H1 (cell line): ENCODE results near the gene FES. TPM values are rescaled to one million over a fixed set of nuclear protein-coding genes. Genes with fewer than 3 reads are reported as not detected.

Experiments used
- CTCF ChIA-PET: fragments of 300-600 bp; sonication (Branson Sonifier 250); formaldehyde crosslinking; loops from one replicate; lab custom pipeline; 2021; ENCODE audit not compliant: partially characterized antibody; lab: Charles Lee
- POLR2A ChIA-PET: fragments of 300-600 bp; sonication (Branson Sonifier 250); formaldehyde crosslinking; loops from one replicate; lab custom pipeline; 2021; ENCODE audit warnings: inconsistent platforms; ENCODE audit not compliant: partially characterized antibody; lab: Charles Lee
- DNase-seq, 2 experiments: peaks; one replicate each; pipeline versions ENCODE4 v3.0.0 to v3.0.0-alpha.2; 2010 to 2022; ENCODE audit warnings: low spot score in 2 of 2, low read depth in 1 of 2, mixed read lengths in 1 of 2
- FAIRE-seq: peaks from 2 replicates; lab custom pipeline; 2011; peaks lifted over from hg19 to GRCh38; lab: Jason Lieb, UNC
- H2AFZ ChIP-seq: 2 replicates; pipeline ENCODE4 v1.8.1; 2012; ENCODE audit warnings: low read length, inconsistent platforms
- H2AK5ac ChIP-seq: 2 replicates; pipeline ENCODE4 v1.6.1; 2013; ENCODE audit warnings: low read depth, low read length
- H2BK120ac ChIP-seq: replicated peaks from 2 replicates; pipeline ENCODE3; 2013; ENCODE audit warnings: low read depth, low read length, inconsistent platforms
- H2BK12ac ChIP-seq: 2 replicates; pipeline ENCODE4 v1.6.1; 2013; ENCODE audit warnings: low read depth, low read length
- H2BK15ac ChIP-seq: 2 replicates; pipeline ENCODE4 v1.6.1; 2013; ENCODE audit warnings: low read length
- H2BK20ac ChIP-seq: 2 replicates; pipeline ENCODE4 v1.6.1; 2013; ENCODE audit warnings: low read length
- H2BK5ac ChIP-seq: 2 replicates; pipeline ENCODE4 v1.6.1; 2013; ENCODE audit warnings: low read depth, low read length
- H3K14ac ChIP-seq: 2 replicates; pipeline ENCODE4 v1.6.1; 2013; ENCODE audit warnings: inconsistent platforms; ENCODE audit not compliant: insufficient read length
- H3K18ac ChIP-seq: 2 replicates; pipeline ENCODE4 v1.6.1; 2013; ENCODE audit warnings: low read length; ENCODE audit errors: extremely low read depth
- H3K23ac ChIP-seq: 2 replicates; pipeline ENCODE4 v1.6.1; 2013; ENCODE audit warnings: inconsistent platforms; ENCODE audit not compliant: insufficient read length
- H3K23me2 ChIP-seq: 2 replicates; pipeline ENCODE4 v1.6.1; 2013; ENCODE audit warnings: low read depth, low read length
- H3K27ac ChIP-seq: 2 replicates; pipeline ENCODE4 v1.6.1; 2011; ENCODE audit warnings: low read depth, low read length, inconsistent platforms
- H3K27me3 ChIP-seq, 4 experiments: replicated peaks in 1 of 4; 1 replicate in 1 of 4; 2 replicates in 3 of 4; pipeline versions ENCODE4 v1.6.1 to v1.8.1; 2011 to 2013; ENCODE audit warnings: low read length in 3 of 4, mild to moderate bottlenecking in 3 of 4, inconsistent platforms in 2 of 4, mixed read lengths in 2 of 4, moderate library complexity in 1 of 4; ENCODE audit not compliant: control insufficient read depth in 3 of 4, insufficient read depth in 3 of 4; ENCODE audit errors: extremely low read depth in 1 of 4
- H3K36me3 ChIP-seq, 4 experiments: 2 replicates each; pipeline versions ENCODE4 v1.6.1 to v1.8.1; 2011 to 2013; ENCODE audit warnings: mild to moderate bottlenecking in 4 of 4, low read length in 3 of 4, moderate library complexity in 2 of 4, control low read depth in 1 of 4, inconsistent platforms in 1 of 4; ENCODE audit not compliant: insufficient read depth in 4 of 4, control insufficient read depth in 2 of 4
- H3K4ac ChIP-seq: replicated peaks from 2 replicates; pipeline ENCODE3; 2013; ENCODE audit warnings: low read length, low read depth, mixed read lengths, inconsistent platforms; ENCODE audit not compliant: insufficient read length
- H3K4me1 ChIP-seq, 4 experiments: replicated peaks in 1 of 4; 1 replicate in 1 of 4; 2 replicates in 3 of 4; pipeline versions ENCODE4 v1.6.1 to v1.8.1; 2011 to 2013; ENCODE audit warnings: low read length in 3 of 4, inconsistent platforms in 2 of 4, mixed read lengths in 1 of 4; ENCODE audit not compliant: insufficient read depth in 4 of 4, control insufficient read depth in 3 of 4
- H3K4me2 ChIP-seq, 2 experiments: 2 replicates each; pipeline versions ENCODE4 v1.6.1 to v1.8.1; 2011 to 2013; ENCODE audit warnings: low read depth in 2 of 2, low read length in 2 of 2, control low read depth in 1 of 2, inconsistent platforms in 1 of 2, mild to moderate bottlenecking in 1 of 2; ENCODE audit not compliant: insufficient read depth in 1 of 2
- H3K4me3 ChIP-seq, 4 experiments: fragments of 200-600, 300-600 bp in 1 of 4; sonication (generic), shearing (Covaris generic), sonication (Bioruptor Twin) in 1 of 4; 2 replicates each; pipeline versions ENCODE4 v1.5.1 to v1.8.1; 2011 to 2016; ENCODE audit warnings: low read length in 4 of 4, low read depth in 3 of 4, control low read depth in 2 of 4, inconsistent platforms in 2 of 4, mild to moderate bottlenecking in 2 of 4, mixed read lengths in 1 of 4, moderate library complexity in 1 of 4; ENCODE audit not compliant: insufficient read depth in 2 of 4; ENCODE audit errors: extremely low read depth in 1 of 4
- H3K56ac ChIP-seq: replicated peaks from 2 replicates; pipeline ENCODE3; 2013; ENCODE audit warnings: low read depth, mild to moderate bottlenecking, mixed read lengths, low read length, inconsistent platforms; ENCODE audit not compliant: insufficient read length
- H3K79me1 ChIP-seq: 2 replicates; pipeline ENCODE4 v1.6.1; 2013; ENCODE audit warnings: low read depth, low read length, control low read depth
- H3K79me2 ChIP-seq, 2 experiments: 2 replicates each; pipeline versions ENCODE4 v1.6.1 to v1.8.1; 2012 to 2013; ENCODE audit warnings: low read length in 2 of 2, mild to moderate bottlenecking in 2 of 2, inconsistent platforms in 1 of 2; ENCODE audit not compliant: insufficient read depth in 2 of 2, control insufficient read depth in 1 of 2
- H3K9ac ChIP-seq, 4 experiments: replicated peaks in 1 of 4; 1 replicate in 1 of 4; 2 replicates in 3 of 4; pipeline versions ENCODE4 v1.6.1 to v1.8.1; 2011 to 2013; ENCODE audit warnings: low read depth in 3 of 4, low read length in 3 of 4, control low read depth in 2 of 4, mild to moderate bottlenecking in 2 of 4, moderate library complexity in 2 of 4, inconsistent platforms in 1 of 4; ENCODE audit errors: extremely low read depth in 1 of 4
- H3K9me3 ChIP-seq, 2 experiments: 2 replicates each; pipeline versions ENCODE4 v1.6.1 to v1.8.1; 2012 to 2013; ENCODE audit warnings: mild to moderate bottlenecking in 2 of 2, moderate library complexity in 2 of 2, control low read depth in 1 of 2, inconsistent platforms in 1 of 2, low read depth in 1 of 2, low read length in 1 of 2, mixed read lengths in 1 of 2; ENCODE audit not compliant: insufficient read depth in 2 of 2
- H4K20me1 ChIP-seq, 2 experiments: replicated peaks in 1 of 2; 2 replicates each; pipeline versions ENCODE3 to v1.8.1; 2011 to 2013; ENCODE audit warnings: inconsistent platforms in 2 of 2, low read length in 2 of 2, mild to moderate bottlenecking in 1 of 2; ENCODE audit not compliant: insufficient read depth in 2 of 2, control insufficient read depth in 1 of 2
- H4K5ac ChIP-seq: 2 replicates; pipeline ENCODE4 v1.6.1; 2013; ENCODE audit warnings: low read length, low read depth, mixed read lengths, inconsistent platforms; ENCODE audit not compliant: insufficient read length
- H4K8ac ChIP-seq: 2 replicates; pipeline ENCODE4 v1.8.0; 2013; ENCODE audit warnings: mild to moderate bottlenecking, moderate library complexity, low read length, inconsistent platforms; ENCODE audit not compliant: insufficient read depth; ENCODE audit errors: extremely low read depth
- H4K91ac ChIP-seq: replicated peaks from 2 replicates; pipeline ENCODE3; 2013; ENCODE audit warnings: low read length, mixed read lengths, inconsistent platforms; ENCODE audit not compliant: insufficient read length
- EGR1 ChIP-seq: IDR thresholded peaks from 2 replicates; pipeline ENCODE4 v1.6.1; 2011; ENCODE audit warnings: low read depth, low read length, borderline replicate concordance
- JUND ChIP-seq: IDR thresholded peaks from 2 replicates; pipeline ENCODE4 v1.6.1; 2011; ENCODE audit warnings: mild to moderate bottlenecking, improper control_type of control experiment, low read length
- NRF1 ChIP-seq: IDR thresholded peaks from 2 replicates; pipeline ENCODE4 v1.6.1; 2011; ENCODE audit warnings: mild to moderate bottlenecking, low read depth, low read length, improper control_type of control experiment
- SIRT6 ChIP-seq: IDR thresholded peaks from one replicate; pipeline ENCODE4 v1.7.1; 2012; ENCODE audit warnings: low read length, inconsistent platforms
- SP4 ChIP-seq: IDR thresholded peaks from 2 replicates; pipeline ENCODE4 v1.6.1; 2012; ENCODE audit warnings: low read length, inconsistent platforms
- YY1 ChIP-seq: IDR thresholded peaks from 2 replicates; pipeline ENCODE4 v1.6.1; 2011; ENCODE audit warnings: low read depth, mild to moderate bottlenecking, low read length
- ZNF274 ChIP-seq: IDR thresholded peaks from 2 replicates; pipeline ENCODE4 v1.7.0; 2012; ENCODE audit warnings: low read length, borderline replicate concordance; ENCODE audit errors: extremely low read depth
- WGBS, 2 experiments: shearing (Covaris generic) in 1 of 2; methylation state at CpG; one replicate each; pipeline versions ENCODE4 v1.1.6 to v1.1.7; 2013 to 2015; ENCODE audit warnings: low lambda C conversion rate in 2 of 2, mixed read lengths in 2 of 2, inconsistent platforms in 1 of 2, low coverage in 1 of 2, missing lambda C conversion rate in 1 of 2; ENCODE audit not compliant: insufficient replicate concordance in 2 of 2, insufficient coverage in 1 of 2, insufficient read length in 1 of 2; ENCODE audit errors: extremely low coverage in 1 of 2, missing lambda C conversion rate in 1 of 2; 5-methylcytosine and 5-hydroxymethylcytosine counted together
- polyA plus RNA-seq, 7 experiments: library from polyadenylated mRNA; depleted of rRNA in 3 of 7; stranded (reverse) in 5 of 7; unstranded in 2 of 7; fragments of >200 nt in 5 of 7; fragments of 200-250 nt in 2 of 7; gene quantifications; 1 replicate in 5 of 7; 2 replicates in 1 of 7; 4 replicates in 1 of 7; pipeline versions ENCODE4 v1.2.1 to v1.2.3, GENCODE V29; 2011 to 2013; ENCODE audit warnings: missing spikeins in 2 of 7, mixed read lengths in 2 of 7
- total RNA-seq: library from RNA; stranded (reverse); fragmentation: NEBNext Ultra II Directional; extraction: Animal tissue kit (Norgen Biotek cat#: 25700); gene quantifications from 2 replicates; pipeline ENCODE4 v1.2.1, GENCODE V29; 2021
- TF ChIP-seq, protein P1 (sequence below): IDR thresholded peaks from 2 replicates; pipeline ENCODE4 v1.6.1; 2012; ENCODE audit warnings: inconsistent platforms

The FES gene
- total and polyA plus RNA-seq, 2 of the 8 experiments (the other 6 are each of a cell fraction or from before 2014, with no cell fraction given) = 8.5 to 8.6 TPM

DNA sequence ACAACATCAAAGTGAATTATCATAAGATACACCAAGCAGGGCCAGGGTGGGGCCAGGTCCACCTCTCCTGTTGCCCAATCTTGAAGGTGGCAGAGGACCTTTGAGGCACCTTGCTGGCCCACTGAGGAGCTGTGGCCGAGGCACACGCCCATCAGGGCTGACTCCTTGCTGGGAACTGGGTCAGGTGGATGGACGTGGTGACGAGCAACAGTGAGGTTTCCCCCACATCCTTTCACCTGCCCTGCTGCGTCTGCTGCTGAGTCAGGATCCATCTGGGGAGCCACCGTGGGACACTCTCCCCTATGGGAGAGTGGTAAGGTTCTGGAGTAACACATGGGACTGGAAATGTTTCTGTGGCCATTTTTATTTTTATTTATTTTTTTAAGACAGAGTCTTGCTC lies 33.2 kb upstream of the FES start:
- no peak overlapping the region for H3K4me2 ChIP-seq
- no peak overlapping the region for H2BK5ac ChIP-seq
- H3K9me3 ChIP-seq = no peaks in the 10 kb centered on the region
- no peak overlapping the region for H3K18ac ChIP-seq
- no peak overlapping the region for H3K23ac ChIP-seq
- DNase-seq = no peak
- no peak overlapping the region for H2BK20ac ChIP-seq
- WGBS, 2 experiments = 85% methylated on average over 6 of the region's 6 CpGs; no CpG with 5 or more reads in 1 of the 2 experiments
- TF ChIP-seq SIRT6 (no peak), NRF1 (no peak), YY1 (no peak), JUND (no peak), EGR1 (no peak), ZNF274 (no peak), SP4 (no peak)
- TF ChIP-seq, protein P1, sequence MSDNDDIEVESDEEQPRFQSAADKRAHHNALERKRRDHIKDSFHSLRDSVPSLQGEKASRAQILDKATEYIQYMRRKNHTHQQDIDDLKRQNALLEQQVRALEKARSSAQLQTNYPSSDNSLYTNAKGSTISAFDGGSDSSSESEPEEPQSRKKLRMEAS = no peak
- no peak overlapping the region for H4K8ac ChIP-seq
- H2BK120ac ChIP-seq = no peak overlapping the region
- no peak overlapping the region for H2AK5ac ChIP-seq
- H3K56ac ChIP-seq = no peak overlapping the region
- no peak overlapping the region for H2BK12ac ChIP-seq
- H4K5ac ChIP-seq = no peak overlapping the region
- H3K23me2 ChIP-seq = no peaks in the 10 kb centered on the region
- no peak overlapping the region for H3K27ac ChIP-seq
- no peaks in the 10 kb centered on the region for H3K4me1 ChIP-seq
- H3K36me3 ChIP-seq = no peaks in the 10 kb centered on the region
- POLR2A ChIA-PET = interaction anchor here (1.2 to 1.8 kb wide), 3 partner anchors 12 to 23 kb away, joined by 3 to 4 read pairs (median 3); no protein-coding TSS in a partner anchor
- 0 out of 2 replicates have a peak overlapping the region, but pooled peaks have one; percentile 61 for H2BK15ac ChIP-seq
- FAIRE-seq = no peak
- CTCF ChIA-PET = interaction anchor here (1.0 to 2.8 kb wide), 6 partner anchors 9 to 84 kb away, joined by 3 to 12 read pairs (median 4); partner anchors contain the start of genes FURIN and UNC45A
- no peak overlapping the region for H3K9ac ChIP-seq
- H3K79me1 ChIP-seq = no peaks in the 10 kb centered on the region; the same call in 1 of the 2 replicates
- H3K14ac ChIP-seq = no peak overlapping the region
- no peaks in the 10 kb centered on the region for H4K20me1 ChIP-seq
- H3K4ac ChIP-seq = no peak overlapping the region
- no peak overlapping the region for H4K91ac ChIP-seq
- no peak overlapping the region for H2AFZ ChIP-seq
- no peaks in the 10 kb centered on the region for H3K27me3 ChIP-seq
- H3K4me3 ChIP-seq = no peak overlapping the region
- H3K79me2 ChIP-seq = no peaks in the 10 kb centered on the region
